ENCODE results near the gene IRX6. TPM values are rescaled to one million over a fixed set of nuclear protein-coding genes. Genes with fewer than 3 reads are reported as not detected.

Gene IRX6
- total RNA-seq, 1 experiment from 2014 or later = 0.10 TPM

GRCh38 chr16:55346475-55346874 lies 22.5 kb downstream of the IRX6 start:
- in situ Hi-C loops (cut with HindIII; ENCODE audit: low pct_unique_long_range_greater_than_20kb, low sequenced_read_pairs) = no loop called here

GRCh38 chr16:55349867-55350266 lies 25.9 kb downstream of the IRX6 start:
- DNase-seq (ENCODE audit: low read depth) = no peak
- in situ Hi-C loops (cut with HindIII; ENCODE audit: low pct_unique_long_range_greater_than_20kb, low sequenced_read_pairs) = no loop called here

More at GRCh38 chr16:55346475-55346874, 22.5 kb downstream of the IRX6 start:
- no peak for DNase-seq (ENCODE audit: low read depth)

DNA sequence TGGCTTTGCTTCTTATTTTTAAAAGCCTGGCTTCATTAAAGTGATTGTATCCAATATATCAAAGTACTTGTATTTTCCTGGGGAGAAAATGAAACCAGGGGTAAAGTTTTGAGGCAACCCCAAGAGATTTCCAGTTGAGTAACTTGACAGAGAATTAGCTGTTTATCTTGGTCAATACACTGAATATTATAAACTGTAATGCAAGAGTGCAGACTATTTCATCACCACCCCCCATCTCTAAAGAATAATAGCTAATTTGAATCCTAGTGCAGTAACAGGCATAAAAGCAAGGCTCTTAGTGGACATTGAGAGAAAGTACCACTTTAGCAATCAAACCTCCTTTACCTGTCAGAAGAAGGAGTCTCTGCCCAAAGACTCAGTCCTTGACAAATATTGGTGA lies 27.0 kb downstream of the IRX6 start:
- in situ Hi-C loops (cut with HindIII; ENCODE audit: low pct_unique_long_range_greater_than_20kb, low sequenced_read_pairs) = no loop called here
- DNase-seq (ENCODE audit: low read depth) = no peak

DNA sequence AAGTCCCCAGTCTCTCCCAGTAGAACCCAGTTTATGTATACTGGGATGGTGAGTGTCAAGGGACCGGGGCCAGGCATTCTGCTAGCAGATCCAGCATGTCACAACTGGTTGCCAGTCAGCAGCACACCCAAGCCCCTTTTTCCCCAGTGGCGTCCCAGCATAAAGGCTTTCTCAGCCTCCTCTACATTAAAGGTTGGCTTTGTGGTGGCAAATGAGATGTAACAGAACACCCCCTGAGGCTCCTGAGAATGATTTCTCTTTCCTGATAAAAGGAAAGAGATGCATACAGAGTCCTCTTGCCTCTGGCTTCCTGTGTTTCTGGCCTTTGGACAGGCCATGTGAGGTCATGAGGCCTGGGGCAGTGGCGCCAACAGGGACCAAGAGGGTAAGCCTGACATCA lies 27.9 kb downstream of the IRX6 start:
- DNase-seq (ENCODE audit: low read depth) = no peak
- in situ Hi-C loops (cut with HindIII; ENCODE audit: low pct_unique_long_range_greater_than_20kb, low sequenced_read_pairs) = no loop called here

- in situ Hi-C loops (cut with HindIII; ENCODE audit: low pct_unique_long_range_greater_than_20kb, low sequenced_read_pairs) = no loop called here
- DNase-seq (ENCODE audit: low read depth) = no peak
Measured at GRCh38 chr16:55357241-55357640, 33.2 kb downstream of the IRX6 start.

DNA sequence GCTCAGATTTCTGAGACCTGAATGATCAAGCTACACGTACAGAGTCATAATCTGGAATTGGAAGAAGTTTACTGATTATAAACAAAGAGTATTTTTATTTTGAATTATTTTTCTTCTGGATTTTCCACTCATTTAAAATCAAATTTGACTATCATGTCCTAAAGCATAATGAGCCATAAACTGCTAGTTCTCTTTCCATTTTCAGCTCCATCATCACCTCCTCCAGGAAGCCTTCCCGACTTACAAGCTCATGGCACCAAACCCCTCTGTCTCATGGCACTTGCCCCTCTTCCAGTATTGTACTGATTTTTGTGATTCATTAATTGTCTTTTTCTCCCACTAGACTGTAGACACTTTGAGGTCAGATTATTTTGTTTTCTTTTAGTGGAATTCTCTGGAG lies 35.9 kb downstream of the IRX6 start:
- in situ Hi-C loops (cut with HindIII; ENCODE audit: low pct_unique_long_range_greater_than_20kb, low sequenced_read_pairs) = no loop called here
- DNase-seq (ENCODE audit: low read depth) = no peak

DNA sequence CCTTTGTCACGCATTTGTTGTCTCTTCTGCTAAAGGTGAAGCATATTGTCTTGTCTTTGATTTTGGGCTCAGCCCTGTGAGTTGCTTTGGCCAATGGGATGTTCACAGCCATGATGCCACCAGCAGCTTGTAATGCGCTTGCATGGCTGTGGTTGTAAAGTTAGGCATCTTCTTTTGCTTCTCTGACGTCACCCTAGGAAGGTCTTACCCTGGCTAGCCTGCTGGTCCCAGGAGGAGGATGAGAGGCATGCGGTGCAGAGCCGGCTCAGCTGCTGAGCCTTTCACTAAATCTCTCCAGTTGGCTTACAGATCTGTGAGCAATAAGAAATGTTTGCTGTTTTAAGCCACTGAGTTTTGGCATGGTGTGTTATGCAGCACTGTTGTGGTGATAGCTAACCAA lies 40.8 kb downstream of the IRX6 start:
- no peak for DNase-seq (ENCODE audit: low read depth)
- in situ Hi-C loops (cut with HindIII; ENCODE audit: low pct_unique_long_range_greater_than_20kb, low sequenced_read_pairs) = no loop called here

DNA sequence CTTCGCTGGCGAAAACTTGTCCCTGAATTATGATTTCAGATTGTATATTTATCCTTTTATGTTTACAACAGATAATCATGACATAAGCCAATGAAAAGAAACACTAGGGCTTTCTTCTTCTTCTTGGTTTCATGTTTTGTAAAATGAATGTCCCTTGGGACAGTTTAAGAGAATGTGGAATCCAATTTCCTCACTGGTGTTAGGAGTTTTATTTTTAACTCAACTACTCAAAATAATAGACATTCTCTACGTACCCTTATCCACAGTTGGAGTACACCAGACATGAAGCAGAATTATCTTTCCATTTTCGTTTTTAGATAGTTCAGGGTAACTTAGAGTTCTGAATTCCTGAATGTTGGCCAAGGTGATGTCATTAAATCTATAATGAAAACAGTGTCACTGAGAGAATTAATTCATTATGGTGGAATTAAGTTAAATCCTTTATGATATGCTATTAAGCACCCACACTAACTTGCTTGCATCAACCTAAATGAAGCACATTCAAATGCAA lies 43.4 kb downstream of the IRX6 start:
- in situ Hi-C loops (cut with HindIII; ENCODE audit: low pct_unique_long_range_greater_than_20kb, low sequenced_read_pairs) = no loop called here
- no peak for DNase-seq (ENCODE audit: low read depth)

DNA sequence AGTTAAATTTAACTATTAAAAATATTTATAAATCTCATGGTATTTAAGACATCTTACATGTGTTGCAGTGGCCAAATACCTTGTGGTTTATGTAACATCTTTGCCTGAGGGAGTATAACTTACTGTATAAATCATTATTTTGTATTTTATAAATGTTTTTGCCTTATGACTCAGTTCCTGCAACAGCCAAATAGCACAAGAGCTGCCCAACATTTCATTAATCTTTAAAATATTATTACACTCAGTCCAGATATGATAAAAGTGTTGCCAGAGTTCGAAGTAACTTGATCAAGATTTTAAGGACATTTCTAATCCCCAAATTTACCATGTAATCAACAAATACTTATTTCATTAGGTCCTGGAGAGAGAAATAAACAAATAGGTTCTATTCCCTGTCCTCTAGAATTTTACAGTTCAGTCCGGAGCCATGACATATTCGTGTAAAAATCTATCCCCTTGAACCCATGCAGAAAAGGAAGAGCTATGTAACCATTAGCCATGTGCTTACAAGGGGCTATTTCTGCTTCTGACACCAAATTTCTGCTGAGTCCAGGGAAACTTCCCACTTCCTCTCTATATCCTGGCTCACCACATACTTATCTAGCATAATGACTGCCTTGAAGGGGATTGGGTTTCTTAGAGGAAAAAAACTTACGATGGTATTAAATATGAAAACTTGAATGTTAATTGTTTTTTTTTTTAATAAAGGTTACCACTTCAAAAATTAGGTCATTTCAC lies 44.0 kb downstream of the IRX6 start:
- DNase-seq (ENCODE audit: low read depth) = no peak
- in situ Hi-C loops (cut with HindIII; ENCODE audit: low pct_unique_long_range_greater_than_20kb, low sequenced_read_pairs) = no loop called here

DNA sequence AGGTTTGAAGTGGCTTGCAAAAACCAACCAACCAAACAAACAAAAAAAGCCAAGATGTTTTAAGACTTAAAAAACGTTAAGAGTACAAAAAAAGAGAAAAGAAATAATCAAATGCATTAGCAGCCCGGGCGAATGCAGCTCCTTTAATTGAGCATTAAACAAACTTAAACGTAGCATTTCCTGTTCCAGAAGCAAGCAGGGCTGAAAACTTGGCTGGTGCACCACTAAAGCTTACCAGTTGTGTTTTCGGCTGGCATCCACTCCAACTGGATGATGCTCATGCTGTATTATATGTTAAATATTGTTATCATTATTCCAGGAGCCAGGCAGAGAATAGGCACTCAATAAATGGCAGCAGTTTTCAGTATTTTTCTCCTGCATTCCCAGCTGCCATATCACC lies 45.1 kb downstream of the IRX6 start:
- in situ Hi-C loops (cut with HindIII; ENCODE audit: low pct_unique_long_range_greater_than_20kb, low sequenced_read_pairs) = no loop called here
- DNase-seq (ENCODE audit: low read depth) = no peak

- in situ Hi-C loops (cut with HindIII; ENCODE audit: low pct_unique_long_range_greater_than_20kb, low sequenced_read_pairs) = no loop called here
- DNase-seq (ENCODE audit: low read depth) = no peak
Measured at GRCh38 chr16:55370762-55371482, 46.9 kb downstream of the IRX6 start.

DNA sequence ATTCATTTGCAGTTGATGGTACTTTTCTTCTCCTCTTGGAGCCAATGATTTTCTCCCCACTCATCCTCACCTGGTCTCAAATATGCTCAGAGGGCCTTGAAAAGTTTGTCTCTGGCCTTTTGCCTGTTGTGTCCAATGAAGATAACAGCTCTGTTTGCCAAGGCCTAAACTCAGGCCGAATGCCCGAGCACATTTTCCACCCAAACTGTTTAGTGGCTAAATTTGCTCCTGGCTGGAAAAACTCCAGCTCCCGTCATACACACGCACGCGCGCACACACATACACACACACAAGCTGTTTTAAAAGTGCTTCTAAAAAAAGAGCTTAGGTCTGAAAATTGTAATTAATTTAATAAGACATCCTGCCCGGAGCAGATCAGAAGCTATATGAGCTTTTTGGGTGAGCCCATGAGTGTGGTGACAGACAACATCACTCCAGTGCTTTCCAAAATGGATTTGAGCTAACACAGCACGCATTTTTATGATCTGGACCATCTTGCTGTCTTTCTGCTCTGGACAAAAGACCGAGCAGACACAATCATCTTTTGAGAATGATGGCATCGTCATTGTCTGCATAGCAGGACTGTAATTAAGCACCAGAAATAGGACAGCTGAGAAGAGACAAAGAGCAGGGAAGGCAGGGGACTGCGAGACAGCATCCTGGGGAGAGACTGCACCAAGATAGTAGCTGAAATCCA lies 48.9 kb downstream of the IRX6 start:
- in situ Hi-C loops (cut with HindIII; ENCODE audit: low pct_unique_long_range_greater_than_20kb, low sequenced_read_pairs) = no loop called here
- no peak for DNase-seq (ENCODE audit: low read depth)

DNA sequence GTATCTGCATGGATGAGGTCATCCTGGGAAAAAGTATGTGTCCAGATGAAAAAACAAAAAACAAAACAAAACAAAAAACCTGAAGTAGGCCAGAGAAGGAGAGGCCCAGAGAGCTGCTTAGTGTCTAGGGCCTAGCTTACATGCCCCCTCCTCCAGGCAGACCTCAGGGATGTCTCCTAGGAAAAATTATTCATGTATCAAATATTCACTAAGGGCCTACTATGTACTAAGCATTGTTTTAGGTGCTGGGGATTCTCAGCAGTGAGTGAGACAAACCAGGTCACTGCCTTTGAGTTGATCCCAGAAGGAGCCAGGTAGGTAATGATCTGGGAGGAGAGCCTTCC lies 49.5 kb downstream of the IRX6 start:
- in situ Hi-C loops (cut with HindIII; ENCODE audit: low pct_unique_long_range_greater_than_20kb, low sequenced_read_pairs) = no loop called here
- DNase-seq (ENCODE audit: low read depth) = no peak

DNA sequence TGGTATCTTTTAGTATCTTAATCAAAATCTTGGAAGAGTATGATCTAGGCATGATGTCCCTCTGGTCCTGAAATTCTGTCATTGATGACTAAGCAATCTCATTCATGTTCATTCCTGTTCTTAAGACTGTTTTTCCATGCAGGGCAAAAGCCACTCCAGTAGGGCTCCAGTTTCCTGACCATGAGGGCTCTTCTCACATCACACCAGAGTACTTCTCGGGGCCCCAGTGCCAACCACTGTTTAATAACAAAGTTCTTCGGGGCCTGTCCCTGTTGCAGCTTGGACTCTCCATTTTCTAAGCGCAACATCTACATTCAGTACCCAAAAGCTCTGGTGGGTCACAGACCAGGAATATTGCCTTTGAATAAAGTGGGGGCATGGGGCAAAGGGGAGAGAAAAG lies 52.0 kb downstream of the IRX6 start:
- DNase-seq (ENCODE audit: low read depth) = no peak
- in situ Hi-C loops (cut with HindIII; ENCODE audit: low pct_unique_long_range_greater_than_20kb, low sequenced_read_pairs) = no loop called here

DNA sequence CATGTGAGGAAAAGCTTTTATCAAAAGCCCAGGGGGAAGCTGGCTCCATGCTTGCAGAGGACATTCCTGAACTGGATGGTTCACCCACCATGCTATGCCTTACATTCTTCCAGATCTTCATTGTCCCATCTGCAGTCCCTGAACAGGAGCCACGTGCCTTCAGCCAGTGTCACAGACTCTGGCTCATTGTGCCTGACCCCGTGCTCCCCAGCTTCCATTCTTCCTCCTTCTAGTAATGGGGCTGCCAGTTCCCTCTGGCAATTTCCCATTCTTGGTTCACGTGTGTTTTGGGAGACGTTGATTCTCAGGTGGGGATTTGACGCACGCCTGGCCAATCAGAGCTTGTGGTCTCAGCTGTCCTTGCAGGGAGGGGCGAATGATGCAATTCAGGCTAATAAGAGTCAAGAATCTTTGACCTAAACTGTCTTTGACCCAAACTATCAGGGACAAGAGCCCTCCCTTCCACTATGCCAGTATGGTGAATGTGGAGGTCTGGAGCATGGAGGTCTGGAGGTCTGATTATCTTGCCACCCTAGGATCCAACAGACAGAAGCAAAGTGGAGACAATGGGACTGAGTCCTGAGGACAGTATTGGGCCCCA lies 52.7 kb downstream of the IRX6 start:
- in situ Hi-C loops (cut with HindIII; ENCODE audit: low pct_unique_long_range_greater_than_20kb, low sequenced_read_pairs) = no loop called here

GRCh38 chr16:55377840-55378239 lies 53.8 kb downstream of the IRX6 start:
- in situ Hi-C loops (cut with HindIII; ENCODE audit: low pct_unique_long_range_greater_than_20kb, low sequenced_read_pairs) = no loop called here
- DNase-seq (ENCODE audit: low read depth) = no peak

More for the DNA sequence above, 52.7 kb downstream of the IRX6 start:
- DNase-seq (ENCODE audit: low read depth) = no peak

DNA sequence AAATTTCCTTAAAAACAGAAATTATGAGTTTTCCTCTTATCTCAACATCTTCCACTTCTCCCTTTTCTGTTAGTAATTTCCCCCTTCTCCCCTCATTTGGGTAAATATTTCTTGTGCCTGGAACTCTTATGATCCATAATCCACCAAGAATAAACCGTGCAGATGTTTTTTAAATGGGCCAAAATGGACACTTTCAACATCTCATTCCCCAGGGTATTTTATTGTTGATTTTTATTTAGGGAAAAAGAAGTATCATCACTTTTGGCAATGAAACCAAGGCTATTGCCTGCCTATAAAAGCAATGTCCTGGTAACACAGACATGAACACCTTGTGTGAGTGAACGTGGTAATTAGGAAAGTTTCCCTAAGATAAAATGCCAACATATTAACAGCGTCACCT lies 54.6 kb downstream of the IRX6 start:
- in situ Hi-C loops (cut with HindIII; ENCODE audit: low pct_unique_long_range_greater_than_20kb, low sequenced_read_pairs) = no loop called here
- no peak for DNase-seq (ENCODE audit: low read depth)

DNA sequence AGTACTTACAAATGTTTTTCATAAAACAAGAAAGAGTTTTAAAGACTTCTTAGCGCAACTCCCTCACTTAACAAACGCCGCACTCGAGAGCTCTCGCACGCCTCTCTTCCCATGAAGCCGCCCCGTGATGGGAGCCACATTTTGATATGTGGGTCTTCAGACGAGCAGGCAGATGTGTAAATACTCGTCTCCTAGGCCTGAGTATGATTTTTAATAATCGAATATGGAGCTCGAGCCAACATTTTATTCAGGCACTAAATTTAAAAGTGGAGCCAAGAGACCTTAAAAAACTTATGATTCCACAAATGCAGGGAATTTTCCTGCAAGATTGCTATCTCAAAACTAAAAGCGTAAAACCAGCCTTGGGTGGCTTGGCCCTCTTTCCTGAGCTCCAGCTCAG lies 55.4 kb downstream of the IRX6 start:
- no peak for DNase-seq (ENCODE audit: low read depth)
- in situ Hi-C loops (cut with HindIII; ENCODE audit: low pct_unique_long_range_greater_than_20kb, low sequenced_read_pairs) = no loop called here

DNA sequence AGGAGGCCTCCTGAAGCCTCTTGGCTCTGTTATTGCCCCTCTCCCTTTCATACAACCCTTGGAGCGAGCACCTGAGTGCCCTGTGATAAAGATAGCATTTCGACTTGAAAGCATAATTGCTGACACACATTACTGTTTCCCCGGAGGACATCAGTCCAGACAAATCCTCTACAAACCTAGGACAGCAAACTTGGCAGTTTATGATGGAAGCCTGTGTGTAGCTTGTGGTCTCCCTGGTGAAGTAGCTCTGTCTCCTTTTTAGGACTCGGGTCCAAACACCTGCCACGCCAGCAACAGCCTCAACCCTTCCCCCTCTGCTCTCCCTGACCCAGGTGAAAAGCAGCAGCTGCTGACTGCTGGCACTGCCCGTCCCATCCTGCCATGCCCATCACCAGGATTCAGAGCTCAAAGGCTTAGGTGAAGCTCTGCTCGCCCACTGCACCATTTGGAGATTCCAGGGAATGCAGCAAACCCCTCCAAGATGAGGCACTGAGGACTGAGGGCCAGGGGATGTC lies 55.9 kb downstream of the IRX6 start:
- in situ Hi-C loops (cut with HindIII; ENCODE audit: low pct_unique_long_range_greater_than_20kb, low sequenced_read_pairs) = no loop called here
- no peak for DNase-seq (ENCODE audit: low read depth)
